SK-N-DZ (cell line): Measurements from ENCODE around the gene CD248.

Experiments
- DNase-seq: peaks from one replicate; pipeline ENCODE4 v3.0.0-alpha.2; 2015; ENCODE audit warnings: low spot score

The CD248 gene

GRCh38 chr11:66289548-66290329 lies 27.1 kb downstream of the CD248 start:
- peak; percentile 57 for DNase-seq

GRCh38 chr11:66288671-66289547 lies 27.9 kb downstream of the CD248 start, which contains the start of gene YIF1A:
TSS of gene YIF1A (minus strand) at chr11:66289143. CDS start at chr11:66288985, 158 bp downstream.
- DNase-seq, result peak; percentile 100

- no peak for DNase-seq
Observed at GRCh38 chr11:66287889-66288670, 28.8 kb downstream of the CD248 start.

GRCh38 chr11:66287211-66287888 lies 29.5 kb downstream of the CD248 start:
- no peak for DNase-seq

GRCh38 chr11:66286699-66287098 lies 30.1 kb downstream of the CD248 start:
- DNase-seq, result no peak

- DNase-seq, result no peak
Observed at GRCh38 chr11:66285250-66285947, 31.4 kb downstream of the CD248 start.

- no peak for DNase-seq
Observed at GRCh38 chr11:66284526-66285078, 32.2 kb downstream of the CD248 start.

- DNase-seq, result no peak
Observed at GRCh38 chr11:66283461-66284105, 33.3 kb downstream of the CD248 start.

- DNase-seq, result peak; percentile 98
Observed at GRCh38 chr11:66282468-66283455, 34.1 kb downstream of the CD248 start.

GRCh38 chr11:66281776-66282467 lies 34.9 kb downstream of the CD248 start:
- DNase-seq, result no peak

- no peak for DNase-seq
Observed at GRCh38 chr11:66281001-66281400, 35.8 kb downstream of the CD248 start.

- DNase-seq, result no peak
Observed at GRCh38 chr11:66280428-66280827, 36.4 kb downstream of the CD248 start.

GRCh38 chr11:66279092-66279734 lies 37.6 kb downstream of the CD248 start:
- no peak for DNase-seq

- DNase-seq, result no peak
Observed at GRCh38 chr11:66278363-66279091, 38.3 kb downstream of the CD248 start.

- no peak for DNase-seq
Observed at GRCh38 chr11:66277471-66278362, 39.1 kb downstream of the CD248 start, which contains the start of gene CNIH2. TSS of gene CNIH2 (plus strand) at chr11:66278175. CDS start at chr11:66278457, 282 bp downstream.
